ENCODE measurements around the gene SGO2. TPM values are rescaled to one million over a fixed set of nuclear protein-coding genes. Genes with fewer than 3 reads are reported as not detected.

The SGO2 gene
- total RNA-seq, 1 donor from 2014 or later, result 6.6 TPM

DNA sequence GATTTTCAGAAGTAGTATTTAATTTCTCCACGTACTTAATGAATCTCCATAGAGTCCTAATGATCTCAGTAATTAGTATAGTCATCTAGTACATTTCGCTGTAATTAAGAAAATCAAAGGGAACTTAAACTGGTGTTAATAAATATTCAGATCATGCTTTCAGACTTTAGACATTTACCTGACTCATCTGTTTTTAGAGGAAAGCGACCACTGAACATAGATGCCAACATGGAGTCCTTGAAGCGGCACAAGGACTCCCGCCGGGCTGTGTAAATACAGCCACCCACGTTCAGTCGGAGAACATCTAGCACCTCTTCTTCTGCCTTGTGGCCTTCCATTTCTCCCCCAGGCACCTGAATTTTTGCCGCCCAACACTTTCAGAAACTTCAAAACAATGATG lies 19.3 kb upstream of the SGO2 start:
- DNase-seq, result no peak
- no peaks in the 10 kb centered on the region for H3K36me3 Mint-ChIP-seq (ENCODE audit: unreplicated experiment)
- peaks cover 2% of the 10 kb centered on the region for H3K9me3 Mint-ChIP-seq (ENCODE audit: unreplicated experiment)
- H3K27ac Mint-ChIP-seq (ENCODE audit: unreplicated experiment), result no peak overlapping the region
- H3K27me3 Mint-ChIP-seq (ENCODE audit: unreplicated experiment), result no peaks in the 10 kb centered on the region
- TF ChIP-seq, protein P1, sequence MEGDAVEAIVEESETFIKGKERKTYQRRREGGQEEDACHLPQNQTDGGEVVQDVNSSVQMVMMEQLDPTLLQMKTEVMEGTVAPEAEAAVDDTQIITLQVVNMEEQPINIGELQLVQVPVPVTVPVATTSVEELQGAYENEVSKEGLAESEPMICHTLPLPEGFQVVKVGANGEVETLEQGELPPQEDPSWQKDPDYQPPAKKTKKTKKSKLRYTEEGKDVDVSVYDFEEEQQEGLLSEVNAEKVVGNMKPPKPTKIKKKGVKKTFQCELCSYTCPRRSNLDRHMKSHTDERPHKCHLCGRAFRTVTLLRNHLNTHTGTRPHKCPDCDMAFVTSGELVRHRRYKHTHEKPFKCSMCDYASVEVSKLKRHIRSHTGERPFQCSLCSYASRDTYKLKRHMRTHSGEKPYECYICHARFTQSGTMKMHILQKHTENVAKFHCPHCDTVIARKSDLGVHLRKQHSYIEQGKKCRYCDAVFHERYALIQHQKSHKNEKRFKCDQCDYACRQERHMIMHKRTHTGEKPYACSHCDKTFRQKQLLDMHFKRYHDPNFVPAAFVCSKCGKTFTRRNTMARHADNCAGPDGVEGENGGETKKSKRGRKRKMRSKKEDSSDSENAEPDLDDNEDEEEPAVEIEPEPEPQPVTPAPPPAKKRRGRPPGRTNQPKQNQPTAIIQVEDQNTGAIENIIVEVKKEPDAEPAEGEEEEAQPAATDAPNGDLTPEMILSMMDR (IDR thresholded peaks at IDR 0.05; ENCODE audit: partially characterized antibody, unreplicated experiment), result no peak
- no peak overlapping the region for H3K4me3 Mint-ChIP-seq (ENCODE audit: unreplicated experiment)
- no peaks in the 10 kb centered on the region for H3K4me1 Mint-ChIP-seq (ENCODE audit: low read depth, unreplicated experiment)

DNA sequence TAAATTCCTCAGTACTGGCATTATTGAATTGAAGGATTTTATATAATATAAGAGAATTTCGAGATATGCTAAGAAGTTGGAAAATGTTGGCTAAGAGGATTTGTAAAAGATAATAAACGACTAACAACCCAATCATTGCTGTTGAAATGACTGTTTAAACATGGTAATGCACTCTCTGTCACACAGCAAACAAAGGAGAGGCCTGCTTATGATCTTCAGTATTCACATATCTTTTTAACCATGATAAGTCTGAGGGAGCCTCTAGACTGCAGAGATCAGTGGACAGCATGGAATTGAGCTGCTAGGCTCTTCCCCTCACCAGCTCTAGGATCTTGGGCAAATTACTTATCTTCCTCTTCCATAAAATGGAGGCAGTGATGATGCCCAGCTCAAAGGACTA lies 18.8 kb upstream of the SGO2 start:
- Mint-ChIP-seq H3K27me3 (ENCODE audit: unreplicated experiment) (no peaks in the 10 kb centered on the region), H3K4me1 (ENCODE audit: low read depth, unreplicated experiment) (no peaks in the 10 kb centered on the region), H3K4me3 (ENCODE audit: unreplicated experiment) (no peak overlapping the region), H3K27ac (ENCODE audit: unreplicated experiment) (no peak overlapping the region), H3K9me3 (ENCODE audit: unreplicated experiment) (peaks cover 2% of the 10 kb centered on the region), H3K36me3 (ENCODE audit: unreplicated experiment) (no peaks in the 10 kb centered on the region)
- TF ChIP-seq, protein P1 (IDR thresholded peaks at IDR 0.05; ENCODE audit: partially characterized antibody, unreplicated experiment), result no peak
- no peak for DNase-seq

DNA sequence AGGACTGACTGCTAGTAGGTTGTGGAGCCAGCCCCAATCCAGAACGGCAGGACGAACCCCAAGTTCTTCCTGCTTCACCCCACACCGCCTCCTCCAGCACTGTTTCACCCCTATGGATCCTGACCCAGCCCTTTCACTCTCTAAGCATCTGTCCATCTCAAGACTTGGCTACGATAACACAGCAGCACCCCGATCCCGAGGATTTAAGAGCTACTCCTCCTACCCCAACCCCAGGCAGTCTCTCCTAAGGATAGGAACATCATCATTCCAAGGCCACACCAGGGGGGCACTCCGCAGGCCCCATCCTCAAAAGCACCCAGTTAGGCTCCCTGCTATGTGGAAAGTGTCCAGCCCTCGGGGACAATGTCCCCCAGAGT lies 16.8 kb upstream of the SGO2 start:
- peaks cover 2% of the 10 kb centered on the region for H3K9me3 Mint-ChIP-seq (ENCODE audit: unreplicated experiment)
- peak overlapping the region; percentile 65 for H3K27ac Mint-ChIP-seq (ENCODE audit: unreplicated experiment)
- no peaks in the 10 kb centered on the region for H3K4me1 Mint-ChIP-seq (ENCODE audit: low read depth, unreplicated experiment)
- DNase-seq, result no peak
- peak overlapping the region; percentile 91 for H3K4me3 Mint-ChIP-seq (ENCODE audit: unreplicated experiment)
- H3K36me3 Mint-ChIP-seq (ENCODE audit: unreplicated experiment), result no peaks in the 10 kb centered on the region
- no peaks in the 10 kb centered on the region for H3K27me3 Mint-ChIP-seq (ENCODE audit: unreplicated experiment)
- TF ChIP-seq, protein P1 (IDR thresholded peaks at IDR 0.05; ENCODE audit: partially characterized antibody, unreplicated experiment), result no peak

DNA sequence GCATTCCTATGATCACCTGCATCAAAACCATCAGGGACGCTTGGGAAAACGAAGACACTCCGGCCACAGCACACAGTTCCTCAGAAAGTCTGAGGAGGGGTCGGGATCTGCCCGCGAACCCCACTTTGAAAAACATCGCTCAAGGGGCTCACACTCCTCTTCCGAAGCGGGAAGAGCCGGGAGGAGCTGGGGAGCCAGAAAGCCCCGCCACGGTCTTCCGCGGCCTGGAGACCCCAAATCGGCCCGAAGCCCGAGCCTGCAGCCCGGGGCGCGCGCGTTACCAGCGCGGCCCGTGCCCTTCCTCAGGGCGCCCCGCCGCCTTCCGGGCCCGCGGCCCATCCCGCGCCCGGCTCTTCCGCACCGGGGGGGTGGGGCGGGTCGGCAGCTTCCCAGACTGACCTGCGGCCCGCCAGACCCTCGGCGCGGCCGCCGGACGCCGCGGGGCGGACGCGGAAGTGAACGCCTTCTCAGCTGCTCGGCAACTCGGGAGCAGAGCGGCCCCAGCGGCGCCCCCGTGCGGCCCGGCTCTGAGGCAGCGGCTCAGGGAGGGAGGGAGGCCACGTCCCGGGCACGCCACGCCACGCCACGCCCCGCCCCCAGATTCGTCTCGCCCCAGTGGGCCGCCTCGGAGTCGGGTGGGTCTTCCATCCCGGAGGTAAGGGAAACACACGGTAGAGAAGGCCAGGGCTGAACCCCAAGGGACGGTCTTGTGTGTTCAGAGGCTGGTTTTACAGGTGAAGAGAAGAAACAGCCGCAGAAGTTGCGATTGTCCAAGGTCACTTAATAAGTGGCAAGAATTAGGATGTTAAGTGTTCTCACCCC lies 16.2 kb upstream of the SGO2 start, which contains the start of gene KCTD18:
TSS of gene KCTD18 (minus strand) at position 457 of the 822 bp plus-strand sequence. CDS start 3,052 bp downstream, outside the sequence.
- H3K27me3 Mint-ChIP-seq (ENCODE audit: unreplicated experiment), result no peaks in the 10 kb centered on the region
- no peaks in the 10 kb centered on the region for H3K36me3 Mint-ChIP-seq (ENCODE audit: unreplicated experiment)
- H3K9me3 Mint-ChIP-seq (ENCODE audit: unreplicated experiment), result peaks cover 2% of the 10 kb centered on the region
- peak; percentile 94 for DNase-seq
- H3K27ac Mint-ChIP-seq (ENCODE audit: unreplicated experiment), result peak within 1 kb of the TSS; percentile 65
- H3K4me1 Mint-ChIP-seq (ENCODE audit: low read depth, unreplicated experiment), result no peaks in the 10 kb centered on the region
- TF ChIP-seq, protein P1 (IDR thresholded peaks at IDR 0.05; ENCODE audit: partially characterized antibody, unreplicated experiment), result peak; percentile 66
- peak within 1 kb of the TSS; percentile 91 for H3K4me3 Mint-ChIP-seq (ENCODE audit: unreplicated experiment)

DNA sequence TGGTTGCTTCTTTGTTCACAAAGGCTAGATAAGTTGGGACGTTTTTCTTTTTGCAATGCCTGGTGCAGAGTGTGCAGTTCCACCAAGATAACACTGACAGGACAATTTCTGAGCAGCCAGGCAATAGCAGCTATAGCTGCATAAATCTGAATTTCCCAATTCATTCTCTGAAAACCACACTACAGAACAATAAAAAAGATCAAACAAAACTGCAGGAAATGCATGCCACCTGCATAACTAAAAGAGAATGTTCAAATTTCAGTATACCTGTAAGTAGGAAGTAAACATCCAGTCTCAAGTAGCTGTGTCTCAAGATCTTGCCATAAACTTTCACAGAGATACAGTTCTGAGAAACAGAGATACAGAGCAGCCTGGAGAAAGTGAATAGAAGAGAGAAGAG lies 10.9 kb upstream of the SGO2 start:
- no peak overlapping the region for H3K27ac Mint-ChIP-seq (ENCODE audit: unreplicated experiment)
- peaks cover 1% of the 10 kb centered on the region for H3K27me3 Mint-ChIP-seq (ENCODE audit: unreplicated experiment)
- no peak for DNase-seq
- peaks cover 2% of the 10 kb centered on the region for H3K9me3 Mint-ChIP-seq (ENCODE audit: unreplicated experiment)
- no peak overlapping the region for H3K4me3 Mint-ChIP-seq (ENCODE audit: unreplicated experiment)
- H3K4me1 Mint-ChIP-seq (ENCODE audit: low read depth, unreplicated experiment), result no peaks in the 10 kb centered on the region
- H3K36me3 Mint-ChIP-seq (ENCODE audit: unreplicated experiment), result peaks cover 9% of the 10 kb centered on the region
- TF ChIP-seq, protein P1 (IDR thresholded peaks at IDR 0.05; ENCODE audit: partially characterized antibody, unreplicated experiment), result no peak
